Neural crest cell (in vitro differentiated cells): Measurements from ENCODE around the gene HOXB5. TPM values are rescaled to one million over a fixed set of nuclear protein-coding genes. Genes with fewer than 3 reads are reported as not detected.
A peak's percentile ranks its signal among the peaks of the same experiment; 100 is the strongest.

Experiments
- DNase-seq: peaks from one replicate; pipeline ENCODE4 v3.0.0; 2021; ENCODE audit warnings: low read depth, mixed read lengths, low spot score
- H3K27ac Mint-ChIP-seq: one replicate; pipeline ENCODE4 v1.8.0; 2021; ENCODE audit warnings: mild to moderate bottlenecking, mixed read lengths; ENCODE audit not compliant: unreplicated experiment
- H3K27me3 Mint-ChIP-seq: 2 replicates; pipeline ENCODE4 v1.8.0; 2021; ENCODE audit warnings: low read depth, mild to moderate bottlenecking, mixed read lengths
- H3K36me3 Mint-ChIP-seq: 2 replicates; pipeline ENCODE4 v1.8.0; 2021; ENCODE audit warnings: low read depth, mild to moderate bottlenecking, mixed read lengths
- H3K4me1 Mint-ChIP-seq: 2 replicates; pipeline ENCODE4 v1.8.0; 2021; ENCODE audit warnings: mixed read lengths
- H3K4me3 Mint-ChIP-seq: one replicate; pipeline ENCODE4 v1.8.0; 2021; ENCODE audit warnings: mild to moderate bottlenecking, mixed read lengths
- H3K9me3 Mint-ChIP-seq: 2 replicates; pipeline ENCODE4 v1.8.0; 2021; ENCODE audit warnings: mixed read lengths
- total RNA-seq: library from RNA; stranded (reverse); gene quantifications from 2 replicates; pipeline ENCODE4 v1.2.1, GENCODE V29; 2021
- TF ChIP-seq, protein P1 (sequence below): fragments of 200-600 bp; sonication (generic); conservative IDR thresholded peaks from 2 replicates; pipeline ENCODE4 v1.5.0; 2021; ENCODE audit warnings: antibody characterized with exemption, mild to moderate bottlenecking

The HOXB5 gene
- total RNA-seq, 1 donor from 2014 or later = 2.6 TPM

GRCh38 chr17:48613862-48614694 lies 20.5 kb upstream of the HOXB5 start:
- Mint-ChIP-seq H3K27ac (peak overlapping the region; percentile 86), H3K4me3 (peak overlapping the region; percentile 88), H3K36me3 (peaks cover 13% of the 10 kb centered on the region), H3K4me1 (peaks cover 24% of the 10 kb centered on the region), H3K27me3 (peaks cover 100% of the 10 kb centered on the region), H3K9me3 (no peaks in the 10 kb centered on the region)
- TF ChIP-seq, protein P1, sequence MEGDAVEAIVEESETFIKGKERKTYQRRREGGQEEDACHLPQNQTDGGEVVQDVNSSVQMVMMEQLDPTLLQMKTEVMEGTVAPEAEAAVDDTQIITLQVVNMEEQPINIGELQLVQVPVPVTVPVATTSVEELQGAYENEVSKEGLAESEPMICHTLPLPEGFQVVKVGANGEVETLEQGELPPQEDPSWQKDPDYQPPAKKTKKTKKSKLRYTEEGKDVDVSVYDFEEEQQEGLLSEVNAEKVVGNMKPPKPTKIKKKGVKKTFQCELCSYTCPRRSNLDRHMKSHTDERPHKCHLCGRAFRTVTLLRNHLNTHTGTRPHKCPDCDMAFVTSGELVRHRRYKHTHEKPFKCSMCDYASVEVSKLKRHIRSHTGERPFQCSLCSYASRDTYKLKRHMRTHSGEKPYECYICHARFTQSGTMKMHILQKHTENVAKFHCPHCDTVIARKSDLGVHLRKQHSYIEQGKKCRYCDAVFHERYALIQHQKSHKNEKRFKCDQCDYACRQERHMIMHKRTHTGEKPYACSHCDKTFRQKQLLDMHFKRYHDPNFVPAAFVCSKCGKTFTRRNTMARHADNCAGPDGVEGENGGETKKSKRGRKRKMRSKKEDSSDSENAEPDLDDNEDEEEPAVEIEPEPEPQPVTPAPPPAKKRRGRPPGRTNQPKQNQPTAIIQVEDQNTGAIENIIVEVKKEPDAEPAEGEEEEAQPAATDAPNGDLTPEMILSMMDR = no peak
- no peak for DNase-seq

DNA sequence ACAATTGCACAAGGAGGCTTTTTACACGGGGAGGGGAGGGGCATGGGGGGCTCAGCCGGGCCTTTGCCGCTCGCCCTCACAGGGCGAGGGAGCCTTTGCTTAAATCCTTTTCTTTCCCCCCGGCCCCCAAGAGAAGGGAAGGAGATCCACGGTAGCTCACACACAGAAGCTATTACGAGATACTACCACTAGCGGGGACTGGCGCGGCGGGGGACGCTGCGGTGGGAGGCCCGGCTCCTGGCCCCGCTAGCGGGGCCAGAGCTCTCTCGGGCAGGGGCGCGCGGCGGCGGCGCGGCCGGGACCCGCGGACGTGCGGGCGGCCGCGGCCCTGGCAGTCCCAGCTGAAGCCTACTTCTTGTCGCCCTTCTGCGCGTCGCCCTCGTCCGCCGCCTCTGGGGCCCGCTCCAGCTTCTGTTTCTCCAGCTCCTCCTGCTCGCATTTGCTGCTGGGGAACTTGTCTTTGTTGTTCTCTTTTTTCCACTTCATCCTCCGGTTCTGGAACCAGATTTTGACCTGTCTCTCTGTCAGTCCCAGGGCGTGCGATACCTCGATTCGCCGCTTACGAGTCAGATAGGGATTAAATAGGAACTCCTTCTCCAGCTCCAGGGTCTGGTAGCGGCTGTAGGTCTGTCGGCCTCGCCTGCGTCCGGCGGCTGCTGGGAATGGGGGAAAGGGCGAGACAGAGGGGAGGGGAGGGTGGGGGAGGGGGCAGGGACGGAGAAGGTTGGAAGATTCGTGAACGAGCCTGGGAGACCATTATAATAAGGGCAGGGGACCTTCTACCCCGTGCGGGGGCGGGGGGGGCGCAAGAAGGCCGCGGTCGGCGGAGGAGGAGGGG lies 19.5 kb upstream of the HOXB5 start:
- H3K27ac Mint-ChIP-seq = peak overlapping the region; percentile 96
- no peaks in the 10 kb centered on the region for H3K9me3 Mint-ChIP-seq
- H3K36me3 Mint-ChIP-seq = peaks cover 9% of the 10 kb centered on the region
- DNase-seq = no peak
- H3K27me3 Mint-ChIP-seq = peaks cover 100% of the 10 kb centered on the region
- H3K4me1 Mint-ChIP-seq = peaks cover 21% of the 10 kb centered on the region
- peak overlapping the region; percentile 91 for H3K4me3 Mint-ChIP-seq
- TF ChIP-seq, protein P1 = peak; percentile 47

DNA sequence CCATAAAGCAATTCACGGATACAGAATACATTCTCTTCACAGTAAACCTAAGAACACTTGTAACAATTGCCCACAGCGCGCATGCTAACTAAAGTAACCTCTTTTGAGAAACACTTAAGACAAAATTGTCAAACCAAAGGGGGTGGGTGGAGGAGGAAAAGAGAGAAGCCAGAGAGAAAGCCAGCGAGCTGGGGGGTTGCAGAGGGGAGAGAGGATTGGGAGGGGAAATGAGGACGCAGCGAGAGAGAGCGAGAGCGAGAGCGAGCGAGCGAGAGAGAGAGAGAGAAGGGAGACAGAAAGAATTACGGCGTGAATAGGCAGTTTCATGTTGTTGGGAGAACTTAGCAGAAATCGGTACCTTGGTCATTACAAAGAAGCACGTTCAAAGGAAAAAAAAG lies 18.9 kb upstream of the HOXB5 start:
- Mint-ChIP-seq H3K27me3 (peaks cover 100% of the 10 kb centered on the region), H3K27ac (peak overlapping the region; percentile 96), H3K36me3 (peaks cover 12% of the 10 kb centered on the region), H3K9me3 (no peaks in the 10 kb centered on the region), H3K4me1 (peaks cover 21% of the 10 kb centered on the region), H3K4me3 (peak overlapping the region; percentile 91)
- TF ChIP-seq, protein P1 = no peak
- no peak for DNase-seq

DNA sequence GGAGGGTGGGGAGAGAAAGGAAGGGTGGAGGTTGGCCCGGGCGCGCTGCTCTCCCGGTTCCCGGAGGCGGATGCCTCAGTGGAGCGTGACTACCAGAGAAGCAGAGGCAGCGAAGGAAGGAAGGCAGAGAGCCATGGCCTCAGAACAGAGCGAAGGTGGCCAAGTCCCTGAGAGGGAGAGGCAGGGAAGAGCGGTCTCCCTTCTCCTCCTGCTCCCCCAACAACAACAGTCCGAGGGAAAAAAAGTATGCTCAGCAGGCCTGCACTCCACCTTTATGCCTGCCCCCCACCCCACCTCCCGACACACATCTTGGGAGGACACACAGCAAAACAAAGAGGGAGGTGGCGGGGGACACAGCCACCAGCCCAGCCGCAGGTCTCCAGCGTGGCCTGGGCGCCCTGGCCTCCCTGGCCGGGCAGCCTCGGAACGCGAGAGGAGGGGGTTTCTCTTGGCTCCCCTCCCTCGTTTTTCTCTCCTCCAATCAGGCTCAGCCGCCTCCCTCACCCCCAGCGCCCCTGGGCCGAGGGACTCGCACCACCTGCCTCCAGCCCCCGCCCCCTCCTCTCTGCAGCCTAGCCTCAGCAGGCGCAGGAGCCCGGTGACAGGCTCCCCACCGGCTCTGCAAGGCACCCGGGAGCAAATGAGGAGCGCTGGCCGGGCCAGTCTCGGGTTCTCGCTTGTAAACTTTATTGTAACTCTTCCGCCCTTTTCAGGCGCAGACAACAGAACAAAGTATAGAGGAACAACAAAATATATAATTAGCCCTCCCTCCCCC lies 18.3 kb upstream of the HOXB5 start:
- H3K4me1 Mint-ChIP-seq = peaks cover 23% of the 10 kb centered on the region
- no peaks in the 10 kb centered on the region for H3K9me3 Mint-ChIP-seq
- H3K36me3 Mint-ChIP-seq = peaks cover 13% of the 10 kb centered on the region
- no peak for DNase-seq
- H3K27ac Mint-ChIP-seq = no peak overlapping the region
- peak overlapping the region; percentile 91 for H3K4me3 Mint-ChIP-seq
- H3K27me3 Mint-ChIP-seq = peaks cover 100% of the 10 kb centered on the region
- TF ChIP-seq, protein P1 = no peak

DNA sequence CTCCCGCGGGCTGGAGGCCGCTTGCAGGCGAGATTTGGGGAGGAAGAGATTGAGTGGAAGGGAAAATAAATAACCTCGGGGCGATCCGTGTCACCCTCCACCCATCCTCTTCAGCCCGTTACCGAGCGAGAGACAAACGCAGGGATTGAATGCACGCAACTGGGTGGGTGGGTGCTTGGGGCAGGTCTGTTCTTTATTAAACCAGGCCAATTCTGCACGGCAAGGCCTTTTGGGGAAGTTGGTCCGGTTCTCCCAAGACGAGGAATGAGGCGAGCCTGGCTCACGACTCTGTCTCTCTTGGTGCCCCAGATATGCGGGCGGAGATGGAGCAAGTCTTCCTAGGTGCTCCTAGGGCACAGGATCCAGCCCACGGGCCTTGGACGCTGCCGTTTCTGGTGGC lies 17.6 kb upstream of the HOXB5 start:
- peaks cover 100% of the 10 kb centered on the region for H3K27me3 Mint-ChIP-seq
- H3K4me1 Mint-ChIP-seq = peaks cover 28% of the 10 kb centered on the region
- no peaks in the 10 kb centered on the region for H3K9me3 Mint-ChIP-seq
- H3K4me3 Mint-ChIP-seq = peak overlapping the region; percentile 91
- TF ChIP-seq, protein P1 = no peak
- H3K27ac Mint-ChIP-seq = peak overlapping the region; percentile 53
- no peak for DNase-seq
- peaks cover 17% of the 10 kb centered on the region for H3K36me3 Mint-ChIP-seq
